Stimulated activated CD4-positive, alpha-beta T cell treated with anti-CD3 and anti-CD28 coated beads, TNF-alpha, amount 100 ng/mL, for 1 hour (primary cell): ENCODE results near the gene SCN5A.

Experiments used
- DNase-seq, 3 donors: peaks; one replicate each; pipeline ENCODE4 v3.0.0-alpha.2; 2020; ENCODE audit warnings: low read depth in 3 of 3, low spot score in 1 of 3

The SCN5A gene

DNA sequence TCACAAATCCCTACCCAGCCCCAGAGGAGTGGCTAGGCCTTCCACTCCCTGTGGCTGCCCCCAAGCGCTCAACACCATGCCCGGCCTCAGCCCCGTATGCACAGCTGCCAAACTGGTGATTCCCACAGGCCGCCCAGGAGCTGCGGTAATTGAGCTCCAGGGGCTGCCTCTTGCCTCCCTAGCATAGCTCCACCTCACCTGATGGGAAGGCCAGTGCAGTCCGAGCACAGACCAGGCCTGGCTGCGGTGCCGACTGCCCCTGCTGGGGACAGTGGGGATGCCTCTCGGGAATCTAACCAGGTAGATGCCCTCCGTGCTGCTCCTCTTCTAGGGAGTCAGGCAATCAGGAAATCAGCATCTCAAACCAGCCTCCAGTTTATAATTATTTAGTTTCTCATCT is 25.9 kb downstream of the SCN5A start:
- DNase-seq, result no peak

DNA sequence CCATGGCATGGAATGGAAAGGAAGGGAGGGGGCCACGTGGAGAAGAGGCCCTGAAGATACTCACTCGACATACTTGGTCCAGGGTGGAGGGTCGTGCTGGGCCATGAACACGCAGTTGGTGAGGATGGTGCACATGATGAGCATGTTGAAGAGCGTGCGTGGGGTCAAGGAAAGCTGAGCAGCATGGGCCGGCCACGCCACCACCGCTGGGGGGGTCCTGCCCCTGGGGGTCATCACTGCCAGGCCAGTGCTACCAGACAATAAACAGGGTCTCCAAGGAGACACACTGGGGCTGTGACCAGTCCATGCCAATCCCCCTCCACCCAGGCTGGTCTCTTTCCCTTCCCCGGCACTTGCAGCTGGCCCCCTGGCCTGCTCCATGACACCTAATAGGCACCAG is 27.2 kb downstream of the SCN5A start:
- DNase-seq, result no peak

DNA sequence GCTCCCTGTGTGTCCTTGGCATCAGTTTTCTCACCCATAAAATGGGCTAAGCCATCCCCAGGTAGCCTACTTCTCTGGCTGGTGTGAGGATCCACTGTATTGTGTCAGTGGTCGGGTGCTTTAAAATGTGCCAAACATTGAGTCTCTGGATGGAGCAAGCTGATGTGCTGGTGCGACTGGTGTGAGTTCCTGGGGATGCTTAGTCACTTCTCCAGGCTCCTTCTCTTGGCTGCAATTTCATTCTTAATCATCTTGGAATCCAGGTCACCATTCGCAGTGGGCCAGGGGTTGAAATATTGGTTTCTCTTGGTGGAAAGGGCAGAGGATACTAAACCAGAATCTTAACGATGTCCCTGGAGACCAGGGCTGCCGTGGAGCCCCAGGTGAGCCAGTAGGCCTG is 29.3 kb downstream of the SCN5A start:
- DNase-seq, result no peak

DNA sequence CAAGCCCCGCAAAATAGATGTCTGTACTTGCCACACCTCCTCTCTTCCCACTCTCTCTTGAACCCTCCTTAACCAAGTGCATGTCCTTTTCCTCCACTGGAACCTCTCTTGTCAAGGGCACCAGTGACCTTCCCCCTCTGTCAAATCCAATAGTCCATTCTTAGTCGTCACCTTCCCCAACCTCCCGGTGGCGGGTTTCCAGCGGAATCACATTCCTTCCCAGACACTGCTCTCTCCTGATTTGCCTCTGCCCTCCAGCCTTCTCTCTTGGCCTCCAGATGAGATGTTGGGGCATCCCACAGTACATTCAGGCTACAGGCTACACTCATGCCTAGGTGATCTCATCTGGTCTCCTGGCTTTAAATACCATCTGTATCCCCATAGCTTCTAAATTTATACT is 31.1 kb downstream of the SCN5A start:
- no peak for DNase-seq

DNA sequence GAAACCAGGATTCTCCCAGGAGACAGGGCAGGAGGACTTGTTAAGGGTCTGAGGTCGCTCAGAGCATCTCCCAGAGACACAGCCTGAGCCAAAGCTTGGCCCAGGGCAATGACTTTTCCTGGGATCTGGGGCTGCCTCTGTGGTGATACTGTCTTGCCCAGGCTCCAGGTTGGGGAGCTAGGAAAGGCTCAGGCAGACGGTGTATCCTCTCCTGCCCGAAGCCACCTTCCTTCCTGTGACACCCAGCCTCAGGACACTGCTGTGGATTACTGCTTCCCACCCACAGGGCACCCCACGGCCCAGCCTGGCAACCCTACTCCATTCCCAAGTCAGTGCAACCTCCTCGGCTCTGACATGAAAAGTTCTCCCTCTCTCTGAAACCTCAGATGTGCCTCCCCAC is 31.9 kb downstream of the SCN5A start:
- DNase-seq, result no peak

DNA sequence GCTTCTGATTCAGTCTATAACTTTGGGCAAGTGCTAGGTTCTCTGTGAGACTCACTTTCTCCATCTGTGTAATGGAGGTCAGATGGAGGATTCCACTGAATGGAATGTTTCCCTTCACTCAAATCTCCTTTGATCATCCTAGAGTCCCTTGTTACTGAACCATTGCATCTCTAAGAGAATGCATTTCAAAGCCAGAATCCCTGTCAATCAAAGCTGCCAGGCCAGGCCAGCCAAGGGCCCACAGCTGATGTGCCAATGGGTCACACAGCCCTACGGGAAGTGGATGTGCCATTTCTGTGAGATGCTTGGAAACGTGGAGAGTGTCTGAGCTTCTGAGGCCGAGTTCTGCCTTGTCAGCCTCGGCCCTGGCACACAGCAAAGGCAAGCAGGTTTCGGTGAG is 32.4 kb downstream of the SCN5A start:
- no peak for DNase-seq

DNA sequence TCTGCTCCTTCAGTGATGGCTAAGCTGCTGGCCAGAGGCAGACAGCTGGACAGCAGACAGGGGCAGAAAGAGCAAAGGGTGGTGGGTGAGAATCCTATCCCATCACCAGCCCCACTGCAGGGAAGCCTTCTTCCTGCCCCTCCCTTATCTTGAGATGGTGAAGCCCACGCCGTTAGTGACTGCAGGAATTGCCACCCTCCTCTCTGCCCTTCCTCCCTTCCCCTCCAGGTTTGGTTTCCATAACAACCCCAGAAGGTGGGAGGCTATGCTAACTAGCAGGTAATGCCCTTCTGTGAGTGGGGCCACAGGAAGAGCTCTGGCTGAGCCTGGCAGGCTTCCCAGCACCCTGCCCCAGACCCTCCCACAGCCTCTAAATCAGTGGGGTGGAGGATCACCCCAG is 32.8 kb downstream of the SCN5A start:
- DNase-seq, result no peak

DNA sequence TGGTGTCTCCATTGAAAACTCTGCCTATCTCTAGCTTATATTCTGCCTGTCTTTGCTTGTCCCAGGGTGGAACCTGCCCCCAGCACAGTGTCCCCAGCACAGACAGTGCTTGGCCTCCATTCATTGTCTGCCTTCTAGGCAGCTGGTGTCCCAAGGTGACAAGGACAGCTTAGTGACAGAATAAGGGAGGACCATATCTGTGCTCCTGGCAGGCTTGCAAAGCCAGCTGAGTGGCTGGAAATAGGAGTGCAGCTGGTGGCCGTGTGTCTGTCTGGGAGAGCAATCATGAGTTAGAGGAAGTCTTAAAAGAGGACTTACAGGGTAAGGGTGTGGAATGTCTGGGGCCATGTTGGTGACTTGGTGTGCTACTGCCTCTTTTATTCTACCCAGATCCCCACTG is 33.4 kb downstream of the SCN5A start:
- no peak for DNase-seq

DNA sequence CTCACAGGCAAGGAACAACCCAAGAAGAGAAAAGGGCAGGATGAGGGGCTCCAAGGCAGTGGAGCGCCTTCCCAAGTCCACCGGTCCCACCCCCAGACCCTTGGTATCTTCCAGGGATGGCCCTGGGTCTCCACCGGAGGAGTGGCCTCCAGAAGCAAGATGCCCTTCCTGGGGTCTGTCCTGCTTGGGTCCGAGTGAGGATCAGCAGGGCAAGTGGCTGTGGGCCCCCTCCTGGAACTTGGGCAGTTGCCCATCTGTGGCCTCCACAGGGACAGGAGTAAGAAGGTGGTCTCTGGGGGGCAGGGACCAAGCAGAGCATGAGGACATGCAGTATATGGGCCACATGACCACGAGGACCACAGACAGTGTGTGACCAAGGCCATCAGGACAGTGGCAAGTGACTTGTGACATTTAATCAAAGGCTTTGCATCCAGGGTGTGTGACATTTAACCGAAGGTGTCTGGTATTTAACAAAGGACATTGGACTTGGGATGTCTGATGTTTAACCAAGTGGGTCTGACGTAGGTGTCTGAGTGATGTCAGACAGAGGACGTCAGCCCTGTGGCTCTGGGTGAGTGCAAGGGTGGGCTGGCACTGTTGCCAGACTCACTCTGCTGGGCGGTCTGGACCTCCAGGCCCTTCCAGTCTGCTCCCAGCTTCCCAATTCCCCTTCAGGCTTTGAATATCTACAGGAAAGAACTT is 34.7 kb downstream of the SCN5A start:
- DNase-seq, result no peak

DNA sequence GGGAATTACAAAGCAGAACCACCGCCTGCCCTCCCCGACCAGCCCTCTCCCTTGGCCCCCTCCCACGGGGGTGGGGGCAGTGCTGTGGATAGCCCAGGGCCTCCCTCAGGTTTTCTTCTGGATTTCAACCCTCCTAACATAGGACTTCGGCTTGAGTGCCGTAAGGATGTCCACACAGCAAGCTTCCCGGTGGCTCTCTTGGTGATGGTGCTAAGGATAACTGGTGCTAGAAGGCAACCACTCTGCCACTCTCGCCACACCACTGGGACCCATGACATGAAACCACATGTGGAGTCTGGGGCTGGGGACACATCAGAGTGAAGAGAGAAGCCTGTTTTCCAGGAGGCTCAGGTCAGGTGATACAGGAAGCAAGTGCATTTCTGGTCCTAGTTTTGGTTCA is 35.4 kb downstream of the SCN5A start:
- DNase-seq, result no peak

DNA sequence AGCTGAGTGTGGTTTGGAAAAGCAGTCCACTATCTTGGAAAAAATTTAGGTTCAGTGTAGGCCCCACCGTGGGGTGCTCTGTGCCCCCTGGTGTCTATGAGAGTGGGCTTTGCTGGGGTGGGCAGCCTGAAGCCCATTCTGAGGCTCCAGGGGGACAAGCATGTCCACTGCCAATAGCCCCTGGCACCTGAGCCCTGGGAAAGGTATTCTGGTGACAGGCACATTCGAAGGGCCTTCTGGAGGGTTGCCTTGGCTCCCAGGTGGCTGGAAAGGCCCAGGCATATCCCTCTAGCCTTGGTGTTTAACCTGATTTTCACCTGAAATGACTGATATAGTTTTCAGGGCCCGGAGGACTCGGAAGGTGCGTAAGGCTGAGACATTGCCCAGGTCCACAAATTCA is 36.1 kb downstream of the SCN5A start:
- DNase-seq, result no peak

DNA sequence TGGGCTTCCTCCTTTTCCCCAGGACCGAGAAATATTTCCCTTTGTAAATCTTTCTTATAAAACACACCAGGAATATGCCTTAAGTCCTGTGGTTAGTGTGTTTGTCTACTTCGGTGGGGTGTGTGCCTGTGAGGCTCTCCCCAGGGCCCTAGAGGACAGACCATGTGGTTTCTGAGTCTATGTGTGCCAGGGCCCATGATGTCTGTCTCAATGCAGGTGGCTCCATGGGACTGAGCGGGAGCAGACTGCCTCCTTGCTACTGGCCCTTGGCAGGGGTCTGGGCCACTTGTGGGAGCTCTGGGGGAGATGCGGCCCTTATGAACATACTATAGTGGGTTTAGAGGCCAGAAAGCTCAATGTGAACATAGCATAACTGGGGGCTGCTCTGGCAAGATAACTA is 37.6 kb downstream of the SCN5A start:
- DNase-seq, result no peak

DNA sequence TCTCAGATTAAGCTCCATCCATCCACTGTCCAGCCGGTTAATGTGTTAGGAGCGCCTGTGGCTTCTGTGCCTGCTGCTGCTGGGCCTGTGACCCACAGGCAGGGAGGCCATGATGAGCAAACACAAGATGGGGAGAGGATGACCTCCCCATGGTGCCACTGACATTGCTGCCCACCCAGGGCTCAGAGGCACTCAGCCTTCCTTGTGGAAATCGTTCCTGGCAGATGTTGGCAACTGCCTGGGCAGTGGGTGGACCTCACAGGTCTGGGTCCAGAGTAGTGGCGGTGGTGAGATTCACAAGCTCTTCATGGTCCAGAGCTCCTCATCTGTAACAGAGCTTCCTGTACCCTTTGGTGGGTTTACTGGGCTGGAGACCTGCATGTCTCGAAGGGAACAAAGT is 38.6 kb downstream of the SCN5A start:
- DNase-seq, result no peak

DNA sequence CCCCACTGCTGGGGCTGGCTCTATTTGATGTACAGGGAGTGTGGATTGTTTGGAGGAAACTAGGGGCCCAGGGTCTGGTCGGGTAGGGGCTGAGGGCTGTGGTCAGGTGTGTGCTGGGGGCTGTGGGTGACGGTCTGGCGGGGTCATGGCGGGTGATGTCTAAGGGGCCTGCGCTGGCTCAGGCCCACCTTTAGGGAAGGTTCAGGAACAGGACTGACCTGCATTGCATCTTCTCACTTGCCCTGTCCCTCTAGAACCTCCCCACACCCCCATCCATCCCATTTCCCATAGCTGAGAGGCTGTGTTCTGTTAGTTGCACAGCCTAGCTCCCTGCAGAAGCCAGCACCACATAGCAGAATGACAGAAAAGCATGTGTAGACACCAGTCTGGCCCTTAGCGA is 39.1 kb downstream of the SCN5A start:
- DNase-seq, result no peak

DNA sequence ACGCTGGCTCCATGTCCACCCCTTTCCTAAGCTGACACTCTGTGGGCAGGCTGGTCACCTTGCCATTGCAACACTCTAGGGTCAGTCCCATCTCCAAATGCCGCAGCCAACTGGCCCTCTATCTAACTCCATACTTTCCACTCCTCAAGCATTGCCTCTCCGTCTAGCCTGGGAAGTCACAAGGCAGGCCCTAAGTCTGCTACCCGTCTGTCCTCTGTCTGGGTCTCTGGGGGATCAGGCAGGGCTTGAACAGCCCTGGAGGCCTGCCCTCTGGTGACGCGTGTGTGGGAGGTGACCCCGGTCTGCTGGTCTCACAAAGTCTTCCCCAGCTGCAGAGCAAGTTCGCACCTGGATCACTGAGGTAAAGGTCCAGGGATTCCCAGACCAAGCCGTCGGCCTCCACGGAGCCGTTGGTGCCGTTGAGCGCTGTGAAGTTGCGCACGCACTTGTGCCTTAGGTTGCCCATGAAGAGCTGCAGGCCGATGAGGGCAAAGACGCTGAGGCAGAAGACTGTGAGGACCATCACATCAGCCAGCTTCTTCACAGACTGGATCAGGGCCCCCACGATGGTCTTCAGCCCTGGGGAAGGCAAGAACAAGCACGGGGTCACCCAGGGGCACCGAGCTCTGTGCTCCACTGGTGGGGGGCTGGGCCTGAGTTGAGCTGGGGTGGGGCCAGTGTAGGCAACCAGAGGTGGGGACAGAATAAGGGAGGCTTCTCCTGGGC is 39.9 kb downstream of the SCN5A start:
- DNase-seq, result no peak

DNA sequence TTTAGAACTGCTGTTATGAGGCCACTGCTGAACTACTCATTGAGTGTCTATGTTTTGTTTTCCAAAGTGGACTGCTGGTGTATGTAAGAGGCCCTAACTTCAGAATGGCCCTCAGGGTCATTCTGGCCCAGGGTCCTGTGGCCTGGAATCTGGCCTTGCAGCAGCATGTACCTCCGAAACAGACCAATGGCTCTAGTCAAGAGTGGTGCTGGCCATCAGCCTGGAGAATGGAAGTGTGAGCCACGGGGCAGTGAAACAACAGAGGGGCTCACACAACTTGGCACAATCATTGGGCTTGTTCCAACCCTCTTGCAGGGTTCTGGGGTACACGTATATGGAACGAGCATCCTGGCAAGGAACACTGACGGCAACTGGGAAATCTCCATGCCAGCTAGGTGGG is 40.5 kb downstream of the SCN5A start:
- DNase-seq, result no peak

DNA sequence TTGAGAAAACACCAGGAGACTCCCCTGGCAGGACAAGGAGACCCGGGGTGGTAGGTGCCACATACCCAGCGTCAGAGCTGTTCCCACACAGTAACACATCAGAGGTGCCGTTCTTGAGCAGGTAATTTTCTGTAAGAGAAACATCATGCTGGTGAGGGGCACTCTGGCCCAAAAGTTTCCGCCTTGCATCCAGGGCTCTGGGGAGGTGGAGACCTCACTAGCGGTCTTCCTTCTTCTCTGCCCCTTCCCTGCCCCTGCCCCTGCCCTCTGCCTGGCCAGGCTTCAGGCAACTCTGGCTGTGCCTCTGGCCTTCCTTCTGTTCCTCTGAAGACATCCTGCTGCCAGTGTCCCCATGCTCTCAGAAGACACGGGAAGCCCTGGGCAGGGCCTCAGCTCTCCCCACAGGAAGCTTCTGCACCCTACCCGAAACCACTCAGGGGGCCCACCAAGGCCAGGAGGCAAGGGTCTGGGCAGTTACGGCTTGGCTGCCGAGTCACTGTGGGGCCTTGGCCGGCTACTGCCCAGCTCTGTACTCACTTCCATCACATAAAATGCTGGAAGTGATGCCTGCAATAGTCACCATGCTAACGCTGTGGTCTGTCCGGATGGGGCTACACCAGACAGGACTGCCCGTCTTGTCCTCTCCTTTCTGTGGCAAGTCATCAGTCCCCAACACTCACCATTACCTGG is 41.3 kb downstream of the SCN5A start:
- DNase-seq, result no peak

DNA sequence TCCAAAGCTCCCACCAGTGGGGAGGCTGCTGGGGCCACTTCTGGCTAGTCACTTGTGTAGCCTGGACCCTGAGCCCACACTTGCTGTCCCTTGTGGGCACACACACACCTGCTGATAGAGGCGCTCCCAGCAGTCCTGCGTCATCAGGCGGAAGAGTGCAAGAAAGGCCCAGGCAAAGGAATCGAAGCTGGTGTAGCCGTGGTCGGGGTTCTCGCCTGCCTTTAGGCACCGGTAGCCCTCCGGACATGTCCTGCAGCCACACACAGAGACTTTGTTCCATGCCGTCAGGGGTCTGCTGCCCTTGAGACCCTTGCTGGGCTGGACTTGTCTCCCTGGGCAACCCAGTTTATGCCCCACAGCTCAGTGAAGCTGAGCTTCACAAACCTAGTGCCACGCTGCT is 42.9 kb downstream of the SCN5A start:
- no peak for DNase-seq

DNA sequence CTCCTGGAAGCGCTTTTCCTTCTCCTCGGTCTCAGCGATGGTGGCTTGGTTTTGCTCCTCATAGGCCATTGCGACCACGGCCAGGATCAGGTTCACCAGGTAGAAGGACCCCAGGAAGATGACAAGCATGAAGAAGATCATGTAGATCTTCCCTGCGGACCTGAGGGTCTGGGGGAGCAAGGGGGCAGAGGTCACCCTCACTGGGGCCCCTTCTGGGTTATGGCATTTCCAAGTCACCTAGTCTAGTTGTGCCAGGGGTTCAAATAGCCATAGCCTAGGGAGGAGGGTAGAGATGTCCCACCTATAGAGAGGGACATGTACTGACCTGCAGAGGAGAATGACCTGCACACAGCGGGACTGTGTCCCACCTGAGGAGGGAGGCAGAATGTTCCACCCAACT is 43.5 kb downstream of the SCN5A start:
- DNase-seq, result no peak

DNA sequence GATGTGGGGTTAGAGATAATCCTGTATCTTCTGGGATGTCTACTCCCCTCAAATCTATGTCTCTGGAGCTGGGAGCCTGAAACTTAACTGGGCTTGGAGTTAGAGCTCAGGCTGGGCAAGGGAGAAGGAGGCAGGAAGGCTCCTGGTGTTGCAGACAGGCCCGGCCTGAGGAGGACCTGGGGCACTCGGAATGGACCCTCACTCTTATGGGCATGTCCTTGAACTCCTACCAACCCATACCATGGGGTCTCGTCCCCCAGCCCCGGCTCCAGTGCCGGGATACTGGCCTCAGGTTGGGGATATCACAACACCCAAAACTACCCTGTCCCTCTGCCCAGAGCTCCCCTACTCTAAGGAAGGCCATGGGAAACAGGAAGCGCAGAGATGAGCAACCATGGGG is 45.2 kb downstream of the SCN5A start:
- DNase-seq, result no peak

DNA sequence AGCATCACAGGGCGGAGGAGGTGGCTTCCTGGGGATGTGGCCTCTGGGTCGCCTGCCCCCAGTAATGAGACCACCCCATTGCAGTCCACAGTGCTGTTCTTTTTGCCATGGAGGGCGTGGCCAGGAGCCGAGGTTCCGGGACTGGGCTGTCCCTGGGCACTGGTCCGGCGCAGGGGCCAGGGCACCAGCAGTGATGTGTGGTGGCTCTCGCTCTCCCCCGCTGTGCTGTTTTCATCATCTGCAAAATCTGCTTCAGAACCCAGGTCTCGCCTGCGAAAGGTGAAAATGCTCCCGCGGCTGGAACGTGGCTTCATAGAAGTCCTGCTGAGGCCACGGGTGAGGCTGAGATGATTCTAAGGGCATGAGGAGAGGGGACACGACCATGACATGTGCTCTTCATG is 45.8 kb downstream of the SCN5A start:
- no peak for DNase-seq

DNA sequence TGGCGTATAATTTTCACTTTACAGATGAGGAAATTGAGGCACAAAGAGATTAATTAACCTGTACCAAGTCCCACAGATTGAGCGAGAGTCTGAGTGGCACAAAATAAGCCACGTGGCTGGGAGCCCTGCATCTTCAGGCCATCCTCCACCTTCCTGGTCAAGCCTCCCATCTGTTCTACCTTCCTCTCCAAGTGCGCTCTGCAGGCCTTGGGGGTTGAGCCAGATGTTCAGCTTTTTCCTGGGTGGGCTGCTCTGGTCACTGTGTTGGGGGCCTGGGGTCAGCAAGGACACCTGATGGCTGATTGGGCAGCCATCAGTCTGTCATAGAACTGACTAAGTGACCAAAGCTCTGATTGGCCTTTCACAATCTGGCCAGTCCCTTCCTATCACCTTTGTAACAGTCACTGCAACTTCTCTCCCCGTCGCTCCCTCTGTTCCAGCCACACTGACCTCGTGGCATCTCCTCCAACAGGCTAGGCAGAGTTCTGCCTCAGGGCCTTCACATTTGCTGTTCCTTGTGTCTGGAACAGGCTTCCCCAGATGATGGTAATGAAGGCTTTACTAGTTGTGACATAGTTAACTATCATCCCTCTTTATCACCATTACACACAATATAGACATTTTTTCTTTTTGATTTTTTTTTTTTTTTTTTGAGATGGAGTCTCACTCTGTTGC is 46.8 kb downstream of the SCN5A start:
- no peak for DNase-seq
